Measurements from ENCODE around the gene POM121L12.

- no peak for TF ChIP-seq CTCF (IDR thresholded peaks at IDR 0.05; ENCODE audit: low read depth, low read length)
- TF ChIP-seq EZH2phosphoT487 (IDR thresholded peaks at IDR 0.05; ENCODE audit: low read depth), result no peak
Measured at GRCh38 chr7:53050433-53050832, 15.0 kb downstream of the POM121L12 start.

Data from OCI-LY3 (cell line).